Skin of body (tissue), 2 donors: ENCODE results near the gene GPX5. TPM values are rescaled to one million over a fixed set of nuclear protein-coding genes. Genes with fewer than 3 reads are reported as not detected.
"Not testable (repeated sequence)": the region's sequence is repeated elsewhere in the genome, so short reads cannot be mapped to it uniquely, and the experiment has no call there.

Source experiments
- DNase-seq: peaks from one replicate; lab custom pipeline; 2025; lab: John Stamatoyannopoulos, UW
- total RNA-seq: library from RNA; depleted of rRNA; stranded (reverse); fragments of >200 nt; gene quantifications from one replicate; pipeline ENCODE4 v1.2.3, GENCODE V29; 2014

The GPX5 gene, protein sequence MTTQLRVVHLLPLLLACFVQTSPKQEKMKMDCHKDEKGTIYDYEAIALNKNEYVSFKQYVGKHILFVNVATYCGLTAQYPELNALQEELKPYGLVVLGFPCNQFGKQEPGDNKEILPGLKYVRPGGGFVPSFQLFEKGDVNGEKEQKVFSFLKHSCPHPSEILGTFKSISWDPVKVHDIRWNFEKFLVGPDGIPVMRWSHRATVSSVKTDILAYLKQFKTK
- total RNA-seq = not detected

DNA sequence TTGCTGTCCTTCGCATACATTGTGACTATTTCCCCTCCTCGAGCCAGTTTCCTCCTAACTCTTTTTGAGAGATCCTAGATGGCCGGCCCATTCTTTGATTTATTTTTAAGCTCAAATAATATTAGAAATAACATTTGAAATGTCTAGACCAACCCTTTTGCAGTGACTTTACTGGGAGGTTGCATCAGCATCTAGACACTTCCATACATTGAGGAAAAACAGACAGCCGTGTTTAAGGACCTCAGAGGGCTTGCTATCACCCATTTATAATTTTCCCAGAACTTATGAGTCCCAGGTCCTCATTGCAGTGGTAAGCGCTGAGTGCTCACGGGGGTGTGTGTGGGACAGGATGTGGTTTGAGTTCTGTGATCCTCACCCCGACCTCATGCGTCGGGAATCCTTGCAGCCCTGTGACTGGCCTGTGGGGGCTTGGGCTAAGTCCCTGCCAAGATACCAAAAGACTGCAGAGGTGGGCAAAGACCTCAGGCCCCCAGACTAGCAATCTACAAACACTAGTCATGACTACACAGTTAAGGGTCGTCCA is at the start of gene GPX5:
GPX5 (plus strand) TSS at position 386 of the 544 bp plus-strand sequence; CDS start at position 519, 133 bp downstream.
- no peak for DNase-seq

DNA sequence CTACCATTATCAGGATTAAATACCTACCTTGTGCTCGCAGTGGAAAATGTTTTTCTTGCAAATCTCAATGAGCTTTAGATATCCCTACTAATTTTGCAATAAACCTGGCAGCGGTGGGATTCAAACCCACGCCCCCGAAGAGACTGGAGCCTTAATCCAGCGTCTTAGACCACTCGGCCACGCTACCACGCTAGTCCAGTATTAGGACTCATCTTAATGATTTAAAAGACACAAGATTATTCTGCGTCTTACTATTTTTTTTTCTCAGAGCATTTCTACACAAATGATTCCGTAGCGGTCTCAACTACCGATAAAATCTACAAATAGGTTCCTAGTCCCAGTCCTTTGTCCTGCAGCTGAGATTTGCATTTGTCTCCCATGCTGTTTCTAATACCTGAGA is 47.2 kb upstream of the GPX5 start:
- no peak for DNase-seq

DNA sequence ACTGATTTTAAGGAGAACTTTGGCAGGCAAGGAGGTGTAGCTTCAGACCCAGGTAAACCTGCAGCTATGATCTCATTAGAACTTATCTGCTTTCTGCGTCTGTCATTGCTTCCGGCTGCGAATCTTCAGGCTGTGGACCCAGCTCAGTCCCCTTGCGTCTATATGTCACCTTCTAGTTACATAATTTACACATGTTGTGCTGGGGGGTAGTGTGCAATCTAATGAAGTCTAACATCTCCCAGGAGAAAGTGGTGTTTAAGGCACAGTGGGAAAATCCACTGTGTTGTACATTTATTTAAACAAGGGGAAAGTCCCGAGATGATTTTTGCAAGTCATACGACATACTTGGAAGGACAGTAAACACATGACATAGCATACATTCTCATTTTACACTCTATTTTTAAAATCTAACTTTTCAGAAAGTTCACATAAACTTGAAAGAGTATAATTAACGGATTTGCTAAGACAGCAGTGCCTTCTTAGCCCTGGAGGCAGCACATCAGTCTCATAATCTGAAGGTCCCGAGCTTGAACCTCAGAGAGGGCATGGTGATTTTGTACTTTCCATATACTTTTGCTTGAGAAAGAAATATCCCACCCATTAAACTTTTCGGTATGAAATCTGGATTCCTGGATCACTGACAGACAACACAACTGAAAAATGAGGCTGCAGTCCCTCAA is 45.3 kb upstream of the GPX5 start:
- DNase-seq = no peak

DNA sequence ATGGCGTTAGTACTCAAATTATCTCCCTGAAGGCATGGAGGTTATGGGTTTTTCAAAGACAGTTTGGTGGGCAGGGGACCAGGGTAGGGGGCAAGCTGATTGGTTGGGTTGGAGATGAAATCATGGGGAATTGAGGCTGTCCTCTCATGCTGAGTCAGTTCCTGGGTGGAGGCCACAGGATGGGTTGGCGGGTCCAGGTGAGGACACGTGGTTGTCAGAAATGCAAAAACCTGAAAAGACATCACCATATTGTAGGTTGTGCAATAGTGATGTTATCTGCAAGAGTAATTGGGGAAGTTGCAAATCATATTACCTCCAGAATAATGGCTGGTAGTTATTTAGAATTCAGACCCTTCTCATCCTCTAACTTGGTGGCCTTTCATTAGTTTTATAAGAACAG is 40.2 kb upstream of the GPX5 start:
- DNase-seq = no peak

DNA sequence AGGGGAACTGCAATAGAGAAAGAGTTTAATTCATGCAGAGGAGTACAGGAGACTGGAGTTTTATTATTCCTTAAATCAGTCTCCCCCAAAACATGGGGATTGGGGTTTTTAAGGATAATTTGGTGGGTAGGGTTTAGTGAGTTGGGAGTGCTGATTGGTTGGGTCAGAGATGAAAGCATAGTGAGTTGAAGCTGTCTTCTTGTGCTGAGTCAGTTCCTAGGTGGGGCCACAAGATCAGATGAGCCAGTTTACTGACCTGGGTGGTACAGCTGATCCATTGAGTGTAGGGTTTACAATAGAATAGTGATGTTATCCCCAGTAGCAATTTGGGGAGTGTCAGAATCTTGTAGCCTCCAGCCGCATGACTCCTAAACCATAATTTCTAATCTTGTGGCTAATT is 39.1 kb upstream of the GPX5 start:
- DNase-seq = no peak

DNA sequence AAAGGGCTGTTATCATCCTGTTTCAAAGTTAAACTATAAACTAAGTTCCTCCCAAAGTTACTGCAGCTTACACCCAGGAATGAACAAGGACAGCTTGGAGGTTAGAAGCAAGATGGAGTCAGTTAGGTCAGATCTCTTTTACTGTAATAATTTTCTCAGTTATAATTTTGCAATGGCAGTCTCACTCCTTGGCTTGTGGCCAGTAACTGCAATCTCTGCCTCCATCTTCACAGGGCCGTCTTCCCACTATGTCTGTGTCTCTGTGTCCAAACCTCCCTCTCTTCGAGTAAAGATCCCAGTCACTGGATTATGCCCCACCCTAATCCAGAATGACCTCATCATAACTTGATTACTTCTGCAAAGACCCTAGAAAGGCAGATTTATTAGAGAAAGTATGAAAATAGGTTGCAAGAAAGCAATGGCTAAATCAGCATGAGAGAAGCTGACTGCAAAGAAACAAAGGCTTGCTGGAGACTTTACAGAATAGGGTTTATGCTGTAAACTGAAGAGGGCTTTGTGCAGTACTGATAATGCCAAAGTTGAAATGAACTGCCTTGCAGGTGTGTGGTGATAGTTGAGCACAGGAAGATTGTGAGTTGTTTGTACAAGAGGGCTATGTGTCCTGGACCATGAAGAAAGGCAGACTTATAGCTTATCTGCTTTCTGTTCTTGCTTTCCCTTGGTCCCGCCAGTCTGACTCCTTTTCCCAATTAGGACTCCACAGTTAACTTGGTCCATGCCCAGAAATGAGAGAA is 38.5 kb upstream of the GPX5 start:
- DNase-seq = no peak

DNA sequence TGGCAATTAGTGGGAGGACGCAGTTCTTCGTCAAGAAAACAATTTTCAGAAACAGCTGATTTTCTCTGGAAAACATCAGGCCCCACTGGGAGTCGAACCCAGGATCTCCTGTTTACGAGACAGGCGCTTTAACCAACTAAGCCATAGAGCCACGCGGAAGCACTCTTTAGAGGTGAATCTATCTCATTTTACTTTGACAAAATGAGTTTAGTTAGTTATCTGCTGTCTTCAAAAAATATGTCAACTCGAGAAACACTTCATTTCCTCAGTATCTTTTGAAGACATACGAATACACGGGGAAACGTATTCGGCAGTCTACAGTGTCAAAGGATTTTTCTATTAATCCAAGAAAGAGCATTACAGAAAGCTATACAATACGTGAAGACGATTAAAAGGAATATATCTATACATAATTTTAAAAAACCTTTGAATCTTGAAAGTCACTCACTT is 36.7 kb upstream of the GPX5 start:
- peak; percentile 25 for DNase-seq

DNA sequence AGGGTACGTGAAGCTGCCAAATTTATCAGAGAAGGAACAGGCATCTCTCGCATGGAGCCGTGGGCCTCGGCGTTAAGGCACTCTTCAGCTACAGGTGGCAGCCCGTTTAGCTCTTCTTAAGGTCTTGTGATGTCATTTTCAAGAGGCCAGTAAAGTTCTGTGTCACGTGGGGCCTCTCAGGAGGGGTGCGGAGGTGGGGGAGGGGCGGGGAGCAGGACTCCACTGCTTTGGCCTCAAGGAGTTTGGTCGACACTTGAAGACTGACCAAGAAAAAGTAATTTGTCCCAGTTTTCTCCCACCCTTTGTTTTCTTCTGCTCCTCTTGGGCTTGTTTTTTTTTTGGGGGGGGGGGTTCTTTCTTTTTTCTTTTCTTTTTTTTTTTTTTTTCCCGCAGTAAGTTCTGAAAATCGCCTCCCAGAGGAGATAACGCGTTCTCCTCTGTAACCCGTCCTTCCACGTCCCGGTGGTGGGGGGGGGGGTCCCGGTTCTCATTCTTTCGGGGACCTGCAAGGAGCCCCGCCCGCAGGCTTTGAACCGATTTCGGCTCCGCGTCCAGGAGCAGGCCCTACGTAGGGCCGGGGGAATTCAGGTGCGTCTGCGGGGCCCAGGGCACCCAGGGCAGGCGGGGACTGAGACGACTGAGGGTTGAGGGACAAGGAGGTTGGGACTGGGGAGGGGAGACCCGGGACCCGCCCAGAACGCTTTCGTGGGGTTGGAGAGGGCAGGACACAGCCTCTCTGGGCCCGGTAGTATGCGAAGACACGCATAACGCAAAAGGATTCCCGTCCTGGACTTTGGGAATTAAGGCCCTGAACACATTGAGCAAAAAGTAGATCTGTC is 36.1 kb upstream of the GPX5 start:
- peak; percentile 48 for DNase-seq

DNA sequence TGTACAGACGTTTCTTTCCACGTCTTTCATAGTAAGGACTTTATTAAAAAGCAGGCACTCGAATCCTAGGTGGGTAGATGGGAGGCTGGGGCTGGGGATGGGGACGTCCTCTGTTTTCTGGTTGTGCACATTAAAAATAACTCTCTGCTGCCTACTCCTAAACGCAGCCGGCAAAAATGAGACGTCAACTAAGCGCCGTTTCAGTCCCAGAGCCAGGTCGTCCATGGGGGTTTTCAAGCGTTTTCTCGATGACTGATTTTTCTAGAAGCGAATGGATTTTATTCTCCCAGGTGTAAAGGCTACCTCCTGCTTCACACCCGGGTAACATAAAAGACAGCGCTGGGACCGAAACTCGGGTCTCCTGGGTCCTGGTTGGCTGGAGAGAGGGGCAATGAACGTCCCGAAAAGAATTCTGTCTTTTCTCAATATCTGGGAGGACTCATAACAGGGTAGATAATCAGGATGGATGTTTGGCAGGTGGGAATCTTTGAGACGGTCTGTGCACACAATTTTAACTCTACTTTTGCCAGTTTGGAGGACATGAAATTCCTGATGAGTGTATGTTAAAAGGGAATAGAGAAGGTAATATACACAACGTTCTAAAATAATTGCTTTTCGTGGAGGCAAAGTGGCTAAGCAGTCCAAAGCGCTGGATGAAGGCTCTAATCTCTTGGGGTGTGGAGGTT is 35.3 kb upstream of the GPX5 start:
- no peak for DNase-seq

DNA sequence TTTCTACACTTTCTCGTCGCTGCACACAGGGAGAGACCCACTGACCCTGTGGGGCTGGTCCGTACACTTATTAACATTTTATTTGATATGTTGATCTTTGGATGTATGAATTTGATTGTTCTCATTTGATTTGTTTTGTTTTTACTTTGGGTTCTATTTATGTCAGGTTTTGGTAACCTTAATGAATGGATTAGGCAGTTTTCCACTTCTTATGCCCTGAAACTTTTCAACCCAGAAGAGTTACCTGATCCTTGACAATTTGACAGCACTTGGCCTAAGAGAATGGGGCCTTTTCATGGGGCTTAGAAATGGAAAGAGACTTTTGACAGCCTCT is 33.7 kb upstream of the GPX5 start:
- DNase-seq = no peak

DNA sequence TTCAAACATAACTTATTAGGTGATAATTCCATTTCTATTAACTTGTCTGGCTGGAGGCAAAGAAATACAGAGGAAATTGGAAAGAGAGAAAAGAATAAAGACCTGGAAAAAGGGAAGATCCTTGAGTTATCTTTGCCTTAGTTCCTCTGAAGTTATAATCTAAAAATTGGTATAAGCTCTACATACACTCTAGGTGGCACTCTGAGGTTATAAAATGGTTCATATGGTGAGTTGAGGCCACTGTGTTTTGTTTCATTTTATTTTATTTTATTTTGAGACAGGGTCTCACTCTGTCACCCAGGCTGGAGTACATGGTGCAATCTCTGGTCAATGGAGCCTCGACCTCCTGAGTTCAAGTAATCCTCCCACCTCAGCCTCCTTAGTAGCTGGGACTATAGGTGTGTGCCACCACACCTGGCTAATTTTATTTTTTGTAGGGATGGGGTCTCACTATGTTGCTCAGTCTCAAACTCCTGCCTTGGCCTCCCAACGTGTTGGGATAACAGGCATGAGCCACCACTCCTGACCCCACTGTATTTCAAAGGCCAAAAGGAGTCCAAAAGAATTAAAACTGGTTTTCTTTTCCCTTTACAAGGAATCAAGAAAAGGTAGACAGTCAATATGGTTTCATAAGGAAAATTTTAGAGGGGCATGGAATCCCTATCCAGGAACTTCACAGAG is 29.4 kb upstream of the GPX5 start:
- no peak for DNase-seq

DNA sequence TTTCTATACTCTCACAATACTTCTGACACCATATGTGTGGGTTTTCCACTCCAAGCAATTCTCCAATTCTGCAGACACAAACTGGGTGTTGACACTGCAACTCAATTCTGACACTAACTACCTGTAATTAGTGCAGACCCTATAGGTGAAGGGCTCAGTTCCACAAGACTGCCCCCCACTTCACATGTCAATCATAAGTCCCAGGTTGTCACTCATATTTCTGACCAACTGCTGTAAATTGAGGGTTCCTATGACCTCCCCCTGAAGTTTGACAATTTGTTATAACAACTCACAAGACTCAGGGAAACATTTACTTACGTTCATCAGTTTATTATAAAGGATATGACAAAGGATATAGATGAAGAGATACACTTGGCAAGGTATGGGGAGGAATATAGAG is 28.4 kb upstream of the GPX5 start:
- no peak for DNase-seq

DNA sequence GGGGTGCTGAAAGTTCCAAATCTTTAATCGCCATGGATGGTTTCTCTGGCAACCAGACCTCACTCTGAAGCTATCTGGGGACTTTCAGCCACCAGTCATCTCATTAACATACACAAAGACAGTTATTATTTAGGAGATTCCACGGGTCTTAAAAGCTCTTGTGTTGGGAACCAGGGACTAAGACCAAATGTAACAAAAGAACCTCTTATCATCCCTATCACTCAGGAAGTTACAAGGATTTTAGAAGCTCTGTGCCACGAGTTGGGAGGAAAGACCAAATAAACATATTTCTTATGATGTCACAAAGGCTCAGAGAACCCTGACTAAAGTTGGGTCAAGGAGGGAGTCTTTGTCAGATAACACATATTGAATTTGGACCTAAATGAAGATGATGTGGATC is 27.8 kb upstream of the GPX5 start:
- no peak for DNase-seq

DNA sequence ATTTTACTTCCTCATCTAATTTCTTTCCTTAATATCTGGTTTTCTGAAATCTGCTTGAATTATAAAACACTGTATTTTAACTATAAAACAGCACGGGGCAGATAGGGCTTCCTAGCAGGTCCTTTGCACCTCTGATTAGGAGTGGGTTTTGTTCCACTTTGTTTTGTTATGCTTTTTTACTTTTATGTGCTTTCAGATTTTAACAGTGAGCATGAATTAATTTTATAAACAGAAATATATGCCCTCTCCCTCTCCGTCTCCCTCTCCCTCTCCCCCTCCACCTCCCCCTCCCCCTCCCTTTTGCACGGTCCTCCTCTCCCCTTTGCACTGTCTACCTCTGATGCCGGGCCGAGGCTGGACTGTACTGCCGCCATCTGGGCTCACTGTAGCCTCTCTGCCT is 24.4 kb upstream of the GPX5 start:
- no peak for DNase-seq

DNA sequence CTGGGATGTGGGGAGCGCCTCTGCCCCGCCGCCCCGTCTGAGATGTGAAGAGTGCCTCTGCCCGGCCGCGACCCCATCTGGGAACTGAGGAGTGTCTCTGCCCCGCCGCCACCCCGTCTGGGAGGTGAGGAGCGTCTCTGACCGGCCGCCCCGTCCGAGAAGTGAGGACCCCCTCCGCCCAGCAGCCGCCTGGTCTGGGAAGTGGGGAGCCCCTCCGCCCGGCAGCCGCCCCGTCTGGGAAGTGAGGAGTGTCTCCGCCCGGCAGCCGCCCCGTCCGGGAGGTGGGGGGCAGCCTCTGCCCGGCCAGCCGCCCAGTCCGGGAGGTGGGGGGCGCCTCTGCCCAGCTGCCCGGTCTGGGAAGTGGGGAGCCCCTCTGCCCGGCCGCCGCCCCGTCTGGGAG is 23.5 kb upstream of the GPX5 start:
- not testable (repeated sequence) for DNase-seq

DNA sequence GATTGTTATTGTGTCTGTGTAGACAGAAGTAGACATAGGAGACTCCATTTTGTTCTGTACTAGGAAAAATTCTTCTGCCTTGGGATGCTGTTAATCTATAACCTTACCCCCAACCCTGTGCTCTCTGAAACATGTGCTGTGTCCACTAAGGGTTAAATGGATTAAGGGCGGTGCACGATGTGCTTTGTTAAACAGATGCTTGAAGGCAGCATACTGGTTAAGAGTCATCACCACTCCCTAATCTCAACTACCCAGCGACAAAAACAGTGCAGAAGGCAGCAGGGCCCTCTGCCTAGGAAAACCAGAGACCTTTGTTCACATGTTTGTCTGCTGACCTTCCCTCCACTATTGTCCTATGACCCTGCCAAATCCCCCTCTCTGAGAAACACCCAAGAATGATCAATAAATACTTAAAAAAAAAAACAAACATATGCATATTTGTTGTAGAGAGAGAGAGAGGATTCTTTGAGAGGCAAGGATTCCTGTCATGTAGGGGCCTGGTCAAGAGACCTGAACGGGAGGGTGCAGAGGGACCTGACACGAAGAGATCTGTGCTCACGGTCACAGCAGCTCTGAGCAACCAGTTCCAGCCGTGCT is 22.9 kb upstream of the GPX5 start:
- DNase-seq = not testable (repeated sequence)

DNA sequence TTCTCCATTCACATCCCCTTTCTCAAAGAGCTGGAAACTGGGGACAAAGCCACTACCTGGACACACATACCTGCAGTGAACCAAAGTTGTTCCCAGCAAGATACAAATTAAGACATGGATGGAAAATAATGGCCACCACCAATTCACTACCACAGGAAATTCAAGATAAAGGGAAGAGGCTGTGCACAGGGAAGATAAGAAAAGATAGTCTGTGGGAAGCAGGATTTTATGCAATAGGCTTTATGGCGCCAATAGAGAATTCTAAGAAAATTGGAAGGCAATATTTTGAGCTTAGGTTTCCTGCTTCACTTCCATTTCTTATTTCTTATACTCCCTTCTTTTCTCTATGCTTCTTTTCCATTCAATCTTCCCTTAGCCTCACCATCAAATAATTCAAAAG is 19.9 kb upstream of the GPX5 start:
- no peak for DNase-seq

DNA sequence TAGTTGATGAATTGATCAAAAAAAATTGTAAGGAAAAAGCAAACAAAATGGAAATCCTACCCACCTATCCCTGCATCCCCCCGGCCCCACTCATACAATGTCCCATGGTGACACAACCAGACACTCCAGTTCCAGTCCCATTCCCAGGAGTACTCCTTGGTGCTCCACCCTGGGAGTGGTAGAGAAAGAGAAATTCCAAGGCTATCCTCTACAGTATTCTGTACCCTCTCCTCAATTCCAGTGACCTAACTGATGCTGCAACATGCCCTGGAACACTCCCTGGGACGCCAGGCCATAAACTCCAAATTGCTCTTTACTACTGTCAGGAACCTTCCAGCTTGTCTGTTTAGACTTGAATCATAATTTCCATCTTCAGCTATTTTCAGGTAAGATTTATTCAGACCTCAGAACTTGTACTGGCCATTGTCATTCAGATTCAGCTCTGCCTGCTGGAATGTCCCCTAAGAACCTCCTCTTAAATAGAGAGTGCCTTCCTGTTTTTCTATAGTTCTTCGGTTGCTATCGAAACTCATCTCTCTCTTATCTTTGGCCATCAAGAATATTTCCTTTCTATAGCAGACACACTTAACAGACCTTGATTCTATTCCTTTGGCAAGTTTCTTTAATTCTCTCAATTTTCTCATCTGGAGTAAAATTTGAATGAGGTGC is 18.7 kb upstream of the GPX5 start:
- DNase-seq = no peak

DNA sequence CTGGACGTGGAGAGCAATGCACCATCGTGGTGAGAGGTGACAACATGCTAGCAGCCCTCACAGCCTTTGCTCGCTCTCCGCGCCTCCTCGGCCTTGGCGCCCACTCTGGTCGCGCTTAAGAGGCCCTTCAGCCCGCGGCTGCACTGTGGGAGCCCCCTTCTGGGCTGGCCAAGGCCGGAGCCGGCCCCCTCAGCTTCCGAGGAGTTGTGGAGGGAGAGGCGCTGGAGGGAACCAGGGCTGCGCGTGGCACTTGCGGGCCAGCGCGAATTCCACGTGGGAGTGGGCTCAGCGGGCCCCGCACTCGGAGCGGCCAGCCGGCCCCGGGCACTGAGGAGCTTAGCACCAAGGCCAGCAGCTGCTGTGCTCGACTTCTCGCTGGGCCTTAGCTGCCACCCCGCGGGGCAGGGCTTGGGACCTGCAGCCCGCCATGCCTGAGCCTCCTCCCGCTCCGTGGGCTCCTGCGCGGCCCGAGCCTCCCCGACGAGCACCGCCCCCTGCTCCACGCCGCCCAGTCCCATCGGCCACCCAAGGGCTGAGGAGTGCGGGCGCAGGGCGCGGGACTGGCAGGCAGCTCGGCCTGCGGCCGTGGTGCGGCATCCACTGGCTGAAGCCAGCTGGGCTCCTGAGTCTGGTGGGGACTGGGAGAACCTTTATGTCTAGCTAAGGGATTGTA is 13.9 kb upstream of the GPX5 start:
- no peak for DNase-seq
